Cardiac fibroblast (primary cell): ENCODE measurements around the gene TRIM17.
A peak's percentile ranks its signal among the peaks of the same experiment; 100 is the strongest.
"Not testable (repeated sequence)": the region's sequence is repeated elsewhere in the genome, so short reads cannot be mapped to it uniquely, and the experiment has no call there.

Experiments
- DNase-seq, 2 donors: peaks; one replicate each; pipeline versions ENCODE4 v3.0.0 to v3.0.0-alpha.2; 2010; ENCODE audit warnings: low read depth in 2 of 2
- H3K4me3 ChIP-seq, 2 donors: replicated peaks in 1 of 2; 1 replicate in 1 of 2; 2 replicates in 1 of 2; pipeline ENCODE4 v1.5.1; 2011; ENCODE audit warnings: low read depth in 2 of 2, low read length in 2 of 2, mild to moderate bottlenecking in 2 of 2, moderate library complexity in 1 of 2
- TF ChIP-seq, protein P1 (sequence below): IDR thresholded peaks from one replicate; pipeline ENCODE4 v1.5.1; 2011; ENCODE audit warnings: low read depth, mild to moderate bottlenecking, low read length, inconsistent platforms

Gene TRIM17

DNA sequence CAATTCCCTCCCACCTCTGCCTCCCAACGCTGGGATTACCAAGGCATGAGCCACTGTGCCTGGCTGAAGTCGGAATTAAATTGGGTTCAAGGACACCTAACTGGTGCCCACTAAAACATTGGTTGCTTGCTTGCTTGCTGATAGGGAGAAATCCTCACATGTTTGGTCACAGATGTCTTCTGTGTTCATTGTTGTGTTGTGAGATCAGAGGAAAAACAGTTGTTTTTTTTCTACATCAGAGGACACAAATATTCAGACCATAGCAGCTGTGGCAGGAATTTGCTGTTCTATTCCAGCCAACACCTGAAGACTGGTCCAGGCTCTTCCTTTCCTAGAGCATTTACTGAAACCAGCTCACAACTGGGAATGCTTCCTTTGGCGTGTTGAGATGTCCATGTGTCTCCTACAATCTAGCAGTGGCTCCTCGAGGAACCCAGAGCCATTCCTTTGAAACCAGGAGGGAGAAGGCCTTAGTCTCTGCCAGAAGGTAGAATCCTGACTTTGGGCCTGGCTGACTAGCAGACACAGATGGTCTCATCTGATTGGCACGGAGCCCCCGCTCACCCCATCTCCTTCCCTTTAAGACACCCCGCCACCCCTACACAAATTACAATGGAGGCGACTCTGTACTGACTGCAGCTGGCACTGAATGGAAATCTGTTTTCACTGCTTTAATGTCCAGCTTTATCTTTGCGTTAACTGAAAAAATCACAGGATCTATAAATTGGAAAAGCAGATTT, 24.3 kb upstream of the TRIM17 start:
- DNase-seq: no peak
- TF ChIP-seq, protein P1, sequence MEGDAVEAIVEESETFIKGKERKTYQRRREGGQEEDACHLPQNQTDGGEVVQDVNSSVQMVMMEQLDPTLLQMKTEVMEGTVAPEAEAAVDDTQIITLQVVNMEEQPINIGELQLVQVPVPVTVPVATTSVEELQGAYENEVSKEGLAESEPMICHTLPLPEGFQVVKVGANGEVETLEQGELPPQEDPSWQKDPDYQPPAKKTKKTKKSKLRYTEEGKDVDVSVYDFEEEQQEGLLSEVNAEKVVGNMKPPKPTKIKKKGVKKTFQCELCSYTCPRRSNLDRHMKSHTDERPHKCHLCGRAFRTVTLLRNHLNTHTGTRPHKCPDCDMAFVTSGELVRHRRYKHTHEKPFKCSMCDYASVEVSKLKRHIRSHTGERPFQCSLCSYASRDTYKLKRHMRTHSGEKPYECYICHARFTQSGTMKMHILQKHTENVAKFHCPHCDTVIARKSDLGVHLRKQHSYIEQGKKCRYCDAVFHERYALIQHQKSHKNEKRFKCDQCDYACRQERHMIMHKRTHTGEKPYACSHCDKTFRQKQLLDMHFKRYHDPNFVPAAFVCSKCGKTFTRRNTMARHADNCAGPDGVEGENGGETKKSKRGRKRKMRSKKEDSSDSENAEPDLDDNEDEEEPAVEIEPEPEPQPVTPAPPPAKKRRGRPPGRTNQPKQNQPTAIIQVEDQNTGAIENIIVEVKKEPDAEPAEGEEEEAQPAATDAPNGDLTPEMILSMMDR: no peak
- no peak overlapping the region for H3K4me3 ChIP-seq

DNA sequence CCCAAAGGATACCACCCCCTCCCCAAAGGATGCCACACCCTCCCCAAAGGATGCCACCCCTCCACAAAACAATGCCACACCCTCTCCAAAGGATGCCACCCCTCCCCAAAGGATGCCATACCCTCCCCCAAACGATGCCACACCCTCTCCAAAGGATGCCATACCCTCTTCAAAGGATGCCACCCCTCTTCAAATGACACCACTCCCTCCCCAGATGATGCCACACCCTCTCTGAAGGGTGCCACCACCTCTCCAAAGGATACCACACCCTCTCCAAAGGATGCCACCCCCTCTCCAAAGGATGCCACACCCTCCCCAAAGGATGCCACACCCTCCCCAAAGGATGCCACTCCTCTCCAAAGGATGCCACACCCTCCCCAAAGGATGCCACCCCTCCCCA, 21.6 kb upstream of the TRIM17 start:
- DNase-seq: no peak
- TF ChIP-seq, protein P1: no peak
- no peak overlapping the region for H3K4me3 ChIP-seq

DNA sequence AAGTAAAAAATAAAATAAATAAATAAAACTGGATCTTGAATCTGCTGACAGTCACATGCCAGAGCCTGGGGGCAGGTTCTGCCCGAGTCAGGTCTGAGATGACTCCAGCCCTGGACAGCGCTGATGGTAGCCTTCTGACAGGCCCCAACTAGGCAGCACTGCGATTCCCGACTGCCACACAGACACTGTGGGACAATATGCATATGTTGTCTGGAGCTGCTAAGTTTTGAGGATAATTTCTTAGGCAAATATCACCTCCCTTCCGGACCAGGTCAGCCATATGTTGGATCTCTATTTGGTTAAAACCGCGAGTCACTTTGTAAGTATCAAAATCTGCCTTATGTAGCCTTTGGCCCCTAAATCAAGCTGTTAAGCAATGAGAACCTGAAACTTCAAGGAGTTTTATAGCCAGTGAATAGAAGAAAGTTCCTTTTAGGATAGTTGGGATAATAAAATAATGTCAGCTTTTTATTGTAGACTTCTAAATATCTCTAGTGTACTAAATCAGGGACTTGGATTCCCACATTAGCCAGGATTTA, 20.8 kb upstream of the TRIM17 start:
- no peak for DNase-seq
- H3K4me3 ChIP-seq: no peak overlapping the region
- TF ChIP-seq, protein P1: no peak

DNA sequence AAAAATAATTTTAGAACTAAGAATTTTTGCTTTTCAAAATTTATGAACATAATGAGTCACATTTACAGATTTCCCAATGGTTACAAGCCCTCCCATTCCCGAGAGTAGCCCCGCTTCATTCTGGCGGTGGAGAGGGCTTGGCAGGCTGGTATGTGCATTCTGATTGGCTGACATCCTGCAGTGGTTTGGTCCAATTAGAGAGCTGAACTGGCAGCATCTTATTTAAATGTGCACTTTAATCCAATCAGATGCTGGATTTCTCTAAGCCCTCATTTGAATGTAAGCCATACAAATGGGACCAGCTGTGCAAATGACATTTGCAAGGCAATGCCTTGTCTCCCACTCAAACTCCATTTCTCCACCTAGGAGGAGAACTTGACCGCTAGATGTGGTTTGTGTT, 18.0 kb upstream of the TRIM17 start:
- DNase-seq: peak; percentile 19 to 28
- TF ChIP-seq, protein P1: no peak
- no peak overlapping the region for H3K4me3 ChIP-seq

DNA sequence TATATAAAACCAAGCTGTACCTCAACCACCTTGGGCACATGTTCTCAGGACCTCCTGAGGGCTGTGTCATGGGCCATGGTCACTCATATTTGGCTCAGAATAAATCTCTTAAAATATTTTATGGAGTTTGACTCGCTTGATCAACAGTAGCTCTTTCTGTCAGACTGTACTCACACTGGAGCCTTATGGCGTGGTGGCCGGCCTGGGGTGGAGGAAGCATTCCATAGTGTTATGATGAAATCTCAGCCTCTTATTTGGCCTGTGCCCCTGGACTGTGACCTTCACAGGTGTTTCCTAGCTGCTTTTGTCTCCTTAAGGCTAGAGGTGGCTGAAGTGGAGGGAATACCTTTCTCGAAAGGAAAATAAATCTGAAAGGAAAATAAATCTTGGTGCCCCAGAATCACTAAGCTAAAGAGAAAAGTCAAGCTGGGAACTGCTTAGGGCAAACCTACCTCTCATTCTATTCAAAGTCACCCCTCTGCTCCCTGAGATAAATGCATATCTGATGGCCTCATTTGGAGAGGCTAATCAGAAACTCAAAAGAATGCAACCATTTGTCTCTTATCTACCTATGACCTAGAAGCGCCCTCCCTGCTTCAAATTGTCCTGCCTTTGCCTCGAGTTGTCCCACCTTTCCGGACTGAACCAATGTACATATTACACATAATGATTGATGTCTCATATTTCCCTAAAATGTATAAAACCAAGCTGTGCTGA, 16.8 kb upstream of the TRIM17 start:
- DNase-seq, H3K4me3 ChIP-seq: not testable (repeated sequence)

DNA sequence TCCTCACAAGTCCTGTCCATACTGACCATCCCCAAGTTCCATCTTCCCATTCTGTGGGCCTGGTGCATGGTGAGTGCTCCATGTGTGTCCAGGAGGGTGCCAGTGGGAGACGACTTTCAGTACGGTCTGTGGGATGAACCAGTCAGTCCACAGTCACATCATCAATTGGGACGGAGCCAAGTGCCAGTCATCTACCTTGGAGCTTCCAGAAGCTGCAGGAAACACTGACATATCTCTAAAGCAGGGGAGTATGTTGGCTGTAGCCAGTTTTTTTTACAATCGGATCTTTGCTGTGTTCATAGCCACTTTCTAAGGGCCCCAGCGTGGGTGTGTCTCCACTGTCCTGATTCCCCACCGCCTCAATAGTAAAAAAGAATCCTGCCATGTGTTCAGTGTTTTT, 13.6 kb upstream of the TRIM17 start:
- TF ChIP-seq, protein P1: no peak
- H3K4me3 ChIP-seq: no peak overlapping the region
- DNase-seq: no peak

DNA sequence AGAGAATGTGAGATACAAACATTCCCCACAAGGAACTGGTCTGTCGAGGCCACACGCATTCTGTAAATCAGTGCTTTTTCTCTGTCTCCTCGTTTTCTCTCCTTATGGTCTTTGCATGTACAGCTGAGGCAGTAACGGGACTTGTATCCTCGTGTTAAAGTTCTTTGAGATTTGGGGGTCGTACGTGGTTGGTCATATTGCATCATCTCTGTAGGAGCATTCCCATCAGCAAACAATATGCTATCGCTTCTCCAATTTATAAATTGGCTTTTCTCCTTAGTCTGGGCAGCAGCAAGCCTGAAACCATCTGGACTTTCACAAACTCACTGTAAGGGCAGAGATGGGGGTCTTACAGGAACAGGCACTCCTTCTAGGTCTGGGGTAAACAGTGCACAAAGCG, 13.0 kb upstream of the TRIM17 start:
- H3K4me3 ChIP-seq: no peak overlapping the region
- DNase-seq: no peak

More for the DNA sequence above, 13.0 kb upstream of the TRIM17 start:
- TF ChIP-seq, protein P1: no peak
